Upper lobe of left lung (tissue), 6 donors: ENCODE data around the gene APLNR. TPM values are rescaled to one million over a fixed set of nuclear protein-coding genes. Genes with fewer than 3 reads are reported as not detected.

Experiments used
- ATAC-seq, 2 donors: fragments of 200-7000 bp; cut with Tn5 transposase; one replicate each; pipeline ENCODE4 v1.9.1; 2022; ENCODE audit warnings: mild to moderate bottlenecking in 2 of 2, moderate library complexity in 2 of 2; ENCODE audit not compliant: low FRiP score in 2 of 2
- DNase-seq, 2 donors: peaks; one replicate each; pipeline ENCODE4 v3.0.0-alpha.2; 2019 to 2020
- H3K27ac ChIP-seq, 4 donors: fragments of 200-600 bp; sonication (generic); one replicate each; pipeline ENCODE4 v1.5.1; 2016 to 2019
- H3K27me3 ChIP-seq, 4 donors: fragments of 200-600 bp; sonication (generic); one replicate each; pipeline ENCODE4 v1.5.1; 2017 to 2019
- H3K36me3 ChIP-seq, 4 donors: fragments of 200-600 bp; sonication (generic); one replicate each; pipeline ENCODE4 v1.5.1; 2016 to 2019
- H3K4me1 ChIP-seq, 4 donors: fragments of 200-600 bp; sonication (generic); one replicate each; pipeline ENCODE4 v1.5.1; 2018 to 2019
- H3K4me3 ChIP-seq, 4 donors: fragments of 200-600 bp; sonication (generic); one replicate each; pipeline ENCODE4 v1.5.1; 2017 to 2019; ENCODE audit warnings: mild to moderate bottlenecking in 2 of 4, moderate library complexity in 1 of 4
- H3K9me3 ChIP-seq, 4 donors: fragments of 200-600 bp; sonication (generic); one replicate each; pipeline ENCODE4 v1.5.1; 2018 to 2019
- CTCF ChIP-seq, 6 experiments: fragments of 450-650 bp in 4 of 6; fragments of 200-600 bp in 2 of 6; sonication (generic) in 2 of 6; IDR thresholded peaks; one replicate each; pipeline ENCODE4 v1.5.1; 2016 to 2019; ENCODE audit warnings: antibody characterized with exemption in 6 of 6
- EP300 ChIP-seq, 4 donors: sonication (generic); formaldehyde crosslinking; IDR thresholded peaks; one replicate each; pipeline ENCODE4 v1.5.1; 2017; ENCODE audit warnings: antibody characterized with exemption in 4 of 4, control low read depth in 2 of 4
- POLR2A ChIP-seq, 4 donors: fragments of 450-650 bp; IDR thresholded peaks; one replicate each; pipeline ENCODE4 v1.5.1; 2016 to 2017; ENCODE audit warnings: antibody characterized with exemption in 4 of 4, mild to moderate bottlenecking in 2 of 4
- POLR2AphosphoS5 ChIP-seq, 2 donors: sonication (generic); formaldehyde crosslinking; IDR thresholded peaks; one replicate each; pipeline ENCODE4 v1.5.1; 2017; ENCODE audit warnings: antibody characterized with exemption in 2 of 2
- WGBS, 2 donors: methylation state at CpG; one replicate each; pipeline ENCODE4 v1.1.5; 2017 to 2018; 5-methylcytosine and 5-hydroxymethylcytosine counted together
- total RNA-seq, 6 donors: library from RNA; depleted of rRNA in 4 of 6; stranded (reverse); fragments of >200 nt in 4 of 6; gene quantifications; one replicate each; pipeline versions ENCODE4 v1.1.0 to v1.2.1, GENCODE V29; 2016 to 2021
- donor health status: DM: no; HTN: no; CAD: no; lungs with moderate emphysema.
- donor health status: DM: no; HTN: yes; CAD: no; lungs with severe emphysema.

APLNR gene
- total RNA-seq, 6 donors from 2014 or later: 1.1 to 5.7 (median 1.9) TPM; not detected in 1

GRCh38 chr11:57230791-57231538, 6.1 kb downstream of the APLNR start:
- 49 to 56% methylated on average over 18 of the region's 18 CpGs for WGBS, 2 donors
- Histone ChIP-seq H3K36me3 (no peaks in the 10 kb centered on the region), H3K9me3 (no peaks in the 10 kb centered on the region), H3K27me3 (no peaks in the 10 kb centered on the region), H3K4me1 (peaks cover 0 to 8% (median 1%) of the 10 kb centered on the region in 4 donors), H3K27ac (no peak overlapping the region), H3K4me3 (no peak overlapping the region)
- no peak for TF ChIP-seq EP300 (IDR thresholded peaks at IDR 0.05)
- no peak for TF ChIP-seq POLR2A (IDR thresholded peaks at IDR 0.05)
- TF ChIP-seq POLR2AphosphoS5 (IDR thresholded peaks at IDR 0.05): no peak
- TF ChIP-seq CTCF (IDR thresholded peaks at IDR 0.05): no peak
- DNase-seq: peak in 1 of 2 donors; percentile 10
- ATAC-seq: peak in 1 of 2 donors; percentile 27

- no peak overlapping the region for H3K4me3 ChIP-seq
- H3K27me3 ChIP-seq: no peaks in the 10 kb centered on the region
- ATAC-seq (no peak), DNase-seq (no peak)
- no peaks in the 10 kb centered on the region for H3K9me3 ChIP-seq
- no peaks in the 10 kb centered on the region for H3K36me3 ChIP-seq
- 57 to 59% methylated on average over 5 of the region's 5 CpGs for WGBS, 2 donors
- no peak for TF ChIP-seq POLR2AphosphoS5 (IDR thresholded peaks at IDR 0.05)
- no peak for TF ChIP-seq EP300 (IDR thresholded peaks at IDR 0.05)
- TF ChIP-seq CTCF (IDR thresholded peaks at IDR 0.05): no peak
- no peak for TF ChIP-seq POLR2A (IDR thresholded peaks at IDR 0.05)
- H3K4me1 ChIP-seq: peaks cover 0 to 8% (median 0%) of the 10 kb centered on the region in 4 donors
- no peak overlapping the region for H3K27ac ChIP-seq
These were observed 6.7 kb downstream of the APLNR start for GRCh38 chr11:57230316-57230715.

GRCh38 chr11:57228600-57228999, 8.4 kb downstream of the APLNR start:
- ATAC-seq: no peak
- Histone ChIP-seq H3K9me3 (no peaks in the 10 kb centered on the region), H3K27me3 (no peaks in the 10 kb centered on the region), H3K4me3 (no peak overlapping the region), H3K27ac (no peak overlapping the region), H3K4me1 (no peaks in the 10 kb centered on the region), H3K36me3 (no peaks in the 10 kb centered on the region)
- WGBS, 2 donors: 62 to 75% methylated on average over 3 of the region's 3 CpGs
- no peak for TF ChIP-seq POLR2AphosphoS5 (IDR thresholded peaks at IDR 0.05)
- no peak for TF ChIP-seq CTCF (IDR thresholded peaks at IDR 0.05)
- TF ChIP-seq POLR2A (IDR thresholded peaks at IDR 0.05): no peak
- TF ChIP-seq EP300 (IDR thresholded peaks at IDR 0.05): no peak
- DNase-seq: no peak

GRCh38 chr11:57224537-57224936, 12.5 kb downstream of the APLNR start:
- TF ChIP-seq EP300 (IDR thresholded peaks at IDR 0.05) (no peak), POLR2A (IDR thresholded peaks at IDR 0.05) (no peak), POLR2AphosphoS5 (IDR thresholded peaks at IDR 0.05) (no peak), CTCF (IDR thresholded peaks at IDR 0.05) (no peak)

GRCh38 chr11:57224128-57224527, 12.9 kb downstream of the APLNR start:
- no peak overlapping the region for H3K4me3 ChIP-seq
- no peaks in the 10 kb centered on the region for H3K36me3 ChIP-seq
- no peak overlapping the region for H3K27ac ChIP-seq
- no peaks in the 10 kb centered on the region for H3K27me3 ChIP-seq
- 90% methylated on average over 2 of the region's 2 CpGs for WGBS, 2 donors
- ATAC-seq (no peak), DNase-seq (no peak)
- H3K4me1 ChIP-seq: peaks cover 0 to 9% (median 5%) of the 10 kb centered on the region in 4 donors
- H3K9me3 ChIP-seq: no peaks in the 10 kb centered on the region
- TF ChIP-seq CTCF (IDR thresholded peaks at IDR 0.05): no peak
- TF ChIP-seq POLR2A (IDR thresholded peaks at IDR 0.05): no peak
- no peak for TF ChIP-seq EP300 (IDR thresholded peaks at IDR 0.05)
- no peak for TF ChIP-seq POLR2AphosphoS5 (IDR thresholded peaks at IDR 0.05)

More at GRCh38 chr11:57224537-57224936, 12.5 kb downstream of the APLNR start:
- Histone ChIP-seq H3K4me3 (no peak overlapping the region), H3K4me1 (peaks cover 0 to 5% (median 1%) of the 10 kb centered on the region in 4 donors), H3K9me3 (no peaks in the 10 kb centered on the region), H3K36me3 (no peaks in the 10 kb centered on the region), H3K27ac (no peak overlapping the region), H3K27me3 (no peaks in the 10 kb centered on the region)
- DNase-seq (no peak), ATAC-seq (no peak)
